NCI-H1417 treated with DMSO at 0.1 percent for 48 hours (cell line): ENCODE results near the gene MZT2A.
"Not testable (repeated sequence)": the region's sequence is repeated elsewhere in the genome, so short reads cannot be mapped to it uniquely, and the experiment has no call there.

Experiments
- DNase-seq: peaks from one replicate; lab custom pipeline; 2025; lab: John Stamatoyannopoulos, UW

MZT2A gene, protein sequence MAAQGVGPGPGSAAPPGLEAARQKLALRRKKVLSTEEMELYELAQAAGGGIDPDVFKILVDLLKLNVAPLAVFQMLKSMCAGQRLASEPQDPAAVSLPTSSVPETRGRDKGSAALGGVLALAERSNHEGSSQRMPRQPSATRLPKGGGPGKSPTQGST

DNA sequence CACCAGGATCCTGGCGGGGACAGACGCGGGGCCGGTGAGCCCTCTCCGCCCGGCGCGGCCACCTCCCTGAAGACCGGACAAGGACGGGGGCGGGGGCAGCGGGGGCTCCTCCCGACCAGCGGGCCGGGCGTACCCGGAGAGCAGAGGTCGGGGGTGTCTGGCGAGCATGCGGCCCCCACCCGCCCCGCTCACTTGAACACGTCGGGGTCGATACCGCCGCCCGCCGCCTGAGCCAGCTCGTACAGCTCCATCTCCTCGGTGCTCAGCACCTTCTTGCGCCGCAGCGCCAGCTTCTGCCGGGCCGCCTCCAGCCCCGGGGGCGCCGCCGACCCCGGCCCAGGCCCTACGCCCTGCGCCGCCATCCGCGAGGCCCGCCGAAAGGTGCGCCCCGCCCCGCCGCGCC lies at the start of gene MZT2A:
MZT2A (minus strand) TSS at position 383 of the 403 bp plus-strand sequence; CDS start at position 362, 21 bp downstream.
- DNase-seq, result not testable (repeated sequence)

DNA sequence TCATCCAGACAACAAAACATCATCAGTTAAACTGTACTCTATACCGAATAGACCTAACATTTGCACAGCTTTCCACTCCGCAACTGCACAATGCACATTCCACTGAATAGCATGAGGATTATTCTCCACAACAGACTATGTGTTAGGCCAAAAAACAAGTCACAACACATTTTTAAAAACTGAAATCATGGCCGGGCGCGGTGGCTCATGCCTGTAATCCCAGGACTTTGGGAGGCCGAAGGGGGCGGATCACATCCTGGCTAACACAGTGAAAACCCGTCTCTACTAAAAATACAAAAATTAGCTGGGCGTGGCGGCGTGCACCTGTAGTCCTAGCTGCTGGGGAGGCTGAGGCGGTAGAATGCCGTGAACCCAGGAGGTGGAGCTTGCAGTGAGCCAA lies 46.7 kb upstream of the MZT2A start:
- DNase-seq, result not testable (repeated sequence)

DNA sequence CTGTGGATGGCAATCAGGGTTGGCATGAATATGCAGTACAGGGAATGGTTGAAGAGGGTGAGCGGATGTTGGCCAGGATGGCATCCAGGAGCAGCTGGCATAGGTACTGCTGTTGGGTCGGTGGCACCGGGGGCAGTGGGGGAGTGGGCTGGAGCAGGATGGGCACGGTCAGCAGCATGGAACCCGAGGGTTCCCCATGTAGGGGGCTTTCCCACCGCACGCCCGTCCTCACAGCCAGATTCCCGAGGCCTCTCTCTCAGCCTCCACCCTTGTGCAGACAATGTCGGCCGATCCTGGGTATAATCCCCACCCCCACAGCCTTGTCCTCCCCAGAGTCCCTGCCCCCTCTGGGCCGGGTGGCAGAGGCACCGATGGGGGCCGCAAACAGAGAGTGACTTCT lies 44.6 kb upstream of the MZT2A start:
- not testable (repeated sequence) for DNase-seq

DNA sequence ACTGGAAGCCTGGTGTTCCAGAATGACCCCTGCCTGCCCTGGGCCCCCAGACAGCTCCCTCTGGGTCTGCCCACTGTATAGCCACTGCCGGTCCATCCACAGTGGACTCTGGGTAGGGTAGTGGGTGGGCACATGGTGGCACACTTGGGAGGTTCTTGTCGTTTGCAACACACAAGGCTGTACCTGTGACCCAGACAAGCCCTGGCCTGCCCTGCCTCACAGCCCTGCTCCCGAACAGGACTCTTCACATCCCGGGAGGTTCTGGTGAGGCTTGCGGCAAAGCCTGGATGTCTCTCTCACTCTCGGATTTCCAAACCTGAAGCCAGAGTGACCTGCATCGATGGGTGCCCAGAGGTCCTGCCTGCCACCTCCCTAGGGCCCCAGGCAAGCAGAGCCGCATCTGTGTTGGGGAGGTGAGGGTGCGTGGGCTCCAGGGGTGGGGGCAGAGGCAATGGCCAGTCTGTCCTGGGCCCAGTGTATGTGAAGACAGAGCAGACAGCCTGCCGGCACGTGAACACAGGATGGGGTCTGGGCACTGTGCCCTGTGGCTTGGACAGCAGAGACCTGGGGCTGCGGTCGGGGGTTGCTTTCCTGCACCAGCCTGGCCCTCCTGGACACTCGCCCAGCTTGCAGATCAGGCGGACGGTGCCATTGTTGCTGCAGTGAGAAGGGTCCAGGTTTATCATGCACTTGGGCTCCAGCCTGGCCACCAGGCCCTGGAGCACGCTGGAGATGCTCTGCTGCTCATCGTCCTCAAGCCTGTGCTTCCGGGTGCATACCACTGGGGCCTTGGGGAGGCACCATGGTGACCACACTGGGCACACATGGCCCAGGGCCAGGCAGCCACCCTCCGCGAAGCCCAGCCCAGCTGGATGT lies 44.0 kb upstream of the MZT2A start:
- DNase-seq, result not testable (repeated sequence)

DNA sequence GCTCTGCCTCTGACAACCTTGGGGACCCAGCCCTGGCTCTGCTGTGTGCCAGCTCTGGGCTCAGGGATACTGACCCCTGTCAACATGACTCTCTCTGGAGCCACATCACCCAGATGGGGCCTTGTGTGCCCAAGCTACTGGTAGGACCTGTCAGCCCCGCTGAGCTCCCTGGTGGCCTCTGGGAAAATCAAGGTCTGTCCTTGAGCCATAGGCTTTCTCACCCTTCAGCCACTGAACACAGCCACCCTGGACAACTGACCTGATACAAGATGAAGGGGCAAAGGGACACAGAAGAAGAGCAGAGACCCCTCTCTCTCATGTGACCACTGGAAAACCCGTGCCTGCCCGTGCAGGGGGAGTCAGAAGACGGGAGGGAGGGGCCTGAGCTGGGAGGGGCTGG lies 43.3 kb upstream of the MZT2A start:
- DNase-seq, result no peak

DNA sequence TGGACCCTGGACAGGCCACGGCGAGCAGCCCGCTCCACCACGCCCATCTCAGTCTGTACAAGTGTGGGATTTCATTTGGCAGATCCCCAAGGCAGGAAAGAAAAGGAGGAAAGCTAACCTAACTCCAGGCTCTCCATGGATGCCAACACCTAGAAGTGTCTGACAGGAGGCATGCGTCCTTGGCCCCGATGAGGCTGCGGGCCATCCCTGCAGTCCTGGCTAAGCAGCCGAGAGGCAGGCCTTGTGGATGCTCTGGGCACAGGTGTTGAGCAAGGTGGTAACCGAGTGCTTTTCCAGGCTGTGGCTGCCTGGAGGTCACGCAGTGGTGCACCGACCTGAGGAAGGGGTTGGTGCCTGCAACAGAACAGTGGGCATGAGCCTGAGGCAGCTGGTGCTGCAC lies 42.8 kb upstream of the MZT2A start:
- not testable (repeated sequence) for DNase-seq

DNA sequence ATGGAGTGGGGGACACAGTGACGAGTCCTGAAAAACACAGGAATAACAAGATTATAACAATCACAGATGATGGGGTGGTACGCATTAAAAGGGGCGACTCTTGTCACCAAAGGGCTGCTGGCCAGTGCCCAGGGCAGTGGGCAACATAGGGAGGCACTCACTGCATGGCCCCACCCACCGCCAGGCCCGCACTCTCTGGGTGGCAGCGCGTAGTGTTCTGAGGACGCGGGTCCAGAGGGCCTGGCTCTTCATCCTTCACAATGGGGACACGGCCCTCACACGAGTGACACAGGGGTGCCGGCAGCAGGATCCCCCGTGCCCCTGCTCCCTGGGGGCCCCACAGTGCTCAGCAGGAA lies 42.1 kb upstream of the MZT2A start:
- not testable (repeated sequence) for DNase-seq

DNA sequence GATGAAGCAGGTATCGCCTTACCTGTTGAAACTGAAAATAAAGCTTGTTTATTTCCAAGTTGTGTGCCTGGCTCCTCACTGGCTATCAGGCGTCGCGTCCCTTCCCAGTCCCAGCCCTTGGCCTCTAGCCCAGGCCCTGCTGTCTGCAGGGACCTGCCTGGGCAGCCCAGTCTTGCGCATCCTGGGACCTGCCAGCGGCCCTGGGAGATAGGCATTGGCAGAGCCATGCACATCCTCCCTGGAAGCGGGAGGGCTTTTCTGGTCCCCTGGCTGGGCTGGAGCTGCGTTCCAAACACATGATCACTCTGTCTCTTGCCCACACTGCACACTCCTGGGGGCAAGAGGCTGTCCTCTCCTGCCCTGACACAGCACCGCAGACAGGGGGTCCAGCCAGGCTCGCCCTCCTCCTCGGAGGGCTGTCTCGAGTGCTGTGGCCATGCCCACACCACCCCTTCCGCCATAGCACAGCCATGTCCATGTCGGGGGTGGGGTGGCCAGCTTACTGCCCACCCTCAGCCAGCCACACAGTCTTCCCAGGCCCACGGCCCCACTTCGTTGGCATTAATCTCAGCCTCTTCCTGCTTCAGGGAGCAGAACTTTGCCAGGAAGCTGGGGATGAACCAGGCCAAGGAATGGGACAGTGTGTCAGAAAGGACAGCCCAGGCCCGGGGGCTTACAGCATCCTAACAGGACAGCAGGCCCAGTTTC lies 41.6 kb upstream of the MZT2A start:
- not testable (repeated sequence) for DNase-seq

DNA sequence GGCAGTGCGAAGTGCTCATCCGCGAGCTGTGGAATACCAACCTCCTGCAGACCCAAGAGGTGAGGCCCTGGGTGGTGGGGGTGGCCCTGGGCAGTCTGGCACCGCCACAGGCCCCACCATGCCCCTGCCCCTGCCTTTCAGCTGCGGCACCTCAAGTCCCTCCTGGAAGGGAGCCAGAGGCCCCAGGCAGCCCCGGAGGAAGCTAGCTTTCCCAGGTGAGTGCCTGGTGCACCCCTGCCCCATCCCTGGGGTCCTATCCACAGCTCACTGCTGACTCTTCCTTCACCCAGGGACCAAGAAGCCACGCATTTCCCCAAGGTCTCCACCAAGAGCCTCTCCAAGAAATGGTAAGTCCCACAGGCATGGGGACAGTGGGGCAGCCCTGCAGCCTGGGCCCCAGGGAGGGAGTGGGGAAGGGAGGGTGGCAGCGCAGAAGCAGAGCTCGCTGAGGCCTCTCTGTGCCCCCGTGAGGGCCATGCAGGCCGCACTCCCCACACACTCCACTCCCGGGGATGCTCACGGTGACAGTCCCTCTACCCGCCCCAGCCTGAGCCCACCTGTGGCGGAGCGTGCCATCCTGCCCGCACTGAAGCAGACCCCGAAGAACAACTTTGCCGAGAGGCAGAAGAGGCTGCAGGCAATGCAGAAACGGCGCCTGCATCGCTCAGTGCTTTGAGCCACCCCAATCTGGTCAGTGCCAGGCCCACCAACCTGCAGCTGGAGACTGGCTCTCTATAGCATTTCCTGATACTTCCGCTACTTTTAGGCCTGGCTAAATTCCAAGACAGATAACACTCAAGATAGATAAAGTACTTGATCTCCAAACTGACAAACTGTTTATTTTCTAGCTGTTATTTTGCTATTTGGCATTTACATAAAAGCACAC lies 40.8 kb upstream of the MZT2A start:
- not testable (repeated sequence) for DNase-seq

DNA sequence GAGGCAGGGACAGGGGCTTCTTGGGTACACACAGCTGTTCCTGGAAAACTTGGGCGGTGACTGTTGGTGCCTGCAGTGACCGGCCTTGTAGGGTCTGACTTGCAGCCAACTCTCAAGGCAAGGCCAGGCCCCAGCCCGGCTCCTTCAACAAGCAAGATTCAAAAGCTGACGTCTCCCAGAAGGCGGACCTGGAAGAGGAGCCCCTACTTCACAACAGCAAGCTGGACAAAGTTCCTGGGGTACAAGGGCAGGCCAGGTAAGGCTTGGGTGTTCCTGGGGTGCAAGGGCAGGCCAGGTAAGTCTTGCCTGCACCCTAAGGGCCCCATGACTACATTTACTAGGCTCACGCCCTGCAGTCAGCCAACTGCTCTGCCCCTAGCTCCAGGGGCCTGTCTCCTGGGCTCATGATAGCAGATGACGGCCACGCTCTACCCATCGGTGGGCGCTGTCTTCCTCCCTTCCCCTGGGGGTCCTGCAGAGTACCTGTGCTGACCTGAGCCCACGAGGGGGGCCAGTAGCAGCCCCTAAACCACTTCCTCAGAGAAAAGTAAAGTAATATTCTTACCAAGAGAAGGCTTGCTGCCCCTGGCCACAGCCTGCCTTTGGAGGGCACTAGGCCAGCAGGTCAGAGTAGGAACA lies 39.5 kb upstream of the MZT2A start:
- not testable (repeated sequence) for DNase-seq

DNA sequence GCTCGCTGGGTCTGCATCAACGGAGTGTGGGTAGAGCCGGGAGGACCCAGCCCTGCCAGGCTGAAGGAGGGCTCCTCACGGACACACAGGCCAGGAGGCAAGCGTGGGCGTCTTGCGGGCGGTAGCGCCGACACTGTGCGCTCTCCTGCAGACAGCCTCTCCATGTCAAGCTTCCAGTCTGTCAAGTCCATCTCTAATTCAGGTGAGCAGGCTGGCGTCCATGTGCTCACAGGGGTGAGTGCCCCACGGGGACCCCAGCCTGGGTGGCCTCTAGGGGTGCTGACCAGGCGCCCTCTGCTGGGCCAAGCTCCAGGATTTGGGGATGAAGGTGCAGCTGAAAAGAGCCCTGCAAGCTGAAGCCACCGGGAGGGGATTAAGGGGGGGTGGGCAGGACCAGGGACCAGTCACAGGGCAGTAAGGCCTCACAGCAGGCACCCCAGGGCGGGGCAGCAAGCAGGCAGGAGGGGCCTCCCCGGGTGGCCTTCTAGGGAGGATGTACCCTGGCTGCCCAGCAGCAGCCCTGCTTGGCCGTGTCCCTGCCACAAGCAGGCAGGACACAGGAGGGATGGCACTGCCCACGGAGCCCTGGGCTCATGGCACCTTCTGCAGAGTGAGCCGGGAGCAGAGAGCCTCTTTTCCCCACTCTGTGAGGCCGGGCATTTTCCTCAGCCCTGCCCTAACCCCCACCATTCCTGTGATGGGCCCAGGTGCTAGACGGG lies 38.6 kb upstream of the MZT2A start:
- DNase-seq, result not testable (repeated sequence)

DNA sequence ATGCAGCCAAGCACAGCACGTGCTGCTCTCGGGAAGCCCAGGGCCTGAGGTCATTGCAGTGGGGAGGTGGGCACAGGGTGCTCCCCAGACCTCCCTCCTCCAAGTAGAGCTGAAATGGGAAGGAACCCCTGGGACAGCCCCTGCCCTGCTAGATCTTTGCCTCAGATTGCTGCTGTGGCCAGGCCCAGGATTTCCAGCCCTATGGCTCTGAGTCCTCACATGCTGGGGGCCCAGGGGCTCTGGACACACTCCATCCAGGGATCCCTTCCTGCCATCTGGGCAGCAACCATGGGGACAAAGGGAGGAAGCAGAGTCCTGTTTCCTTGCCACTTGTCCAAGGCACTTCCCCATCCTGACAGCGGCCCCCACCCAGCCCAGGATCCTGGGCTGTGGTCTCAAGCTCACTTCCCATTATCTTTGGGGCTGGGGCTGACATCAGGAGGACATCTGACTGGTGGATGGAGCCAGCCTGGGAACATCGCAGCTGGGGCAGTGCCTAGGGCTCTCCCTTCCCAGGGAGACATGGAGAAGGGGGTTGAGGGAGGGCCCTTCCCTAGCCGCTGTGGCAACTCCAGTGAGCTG lies 37.8 kb upstream of the MZT2A start:
- DNase-seq, result not testable (repeated sequence)

DNA sequence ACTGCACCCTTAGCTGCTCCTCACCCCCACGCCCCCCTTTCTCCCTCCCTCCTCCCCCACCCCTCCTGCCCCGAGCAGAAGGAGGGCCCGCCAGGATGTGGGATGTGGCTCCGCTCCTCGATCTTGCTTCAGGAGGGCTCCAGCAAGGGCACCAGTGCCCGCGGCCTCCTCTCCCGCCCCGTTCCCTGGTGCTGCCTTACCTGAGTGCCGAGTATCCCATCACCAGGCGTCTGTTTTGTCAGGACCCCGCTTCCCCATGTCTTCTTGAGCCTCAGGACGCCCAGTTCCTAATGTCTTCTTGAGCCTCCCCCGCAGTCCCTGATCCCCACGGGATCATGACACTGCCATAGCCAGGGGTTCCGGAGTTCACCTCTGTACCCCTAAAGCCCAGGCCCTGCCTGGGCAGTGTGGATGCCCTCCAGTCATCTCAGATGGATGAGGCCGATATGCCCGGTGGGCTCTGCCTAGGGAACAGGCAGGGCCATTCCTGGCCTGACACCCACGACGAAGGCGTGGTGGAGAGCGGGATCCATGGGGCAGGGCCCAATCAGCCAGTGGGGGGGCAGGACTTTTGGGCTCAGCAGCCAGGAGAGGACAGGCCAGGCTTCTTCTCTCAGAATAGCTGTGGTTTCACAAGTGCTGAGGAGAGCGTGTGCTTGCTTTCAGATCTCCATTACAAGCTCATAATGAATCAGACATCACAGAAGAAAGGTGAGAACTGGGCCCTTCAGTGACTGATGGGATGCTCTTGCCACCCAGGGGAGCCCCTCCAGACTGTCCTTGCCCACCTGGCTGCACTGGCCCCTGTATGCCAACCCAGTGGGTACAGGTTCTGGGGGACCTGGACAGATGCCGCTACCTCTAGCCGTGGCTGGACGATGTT lies 37.0 kb upstream of the MZT2A start:
- not testable (repeated sequence) for DNase-seq

DNA sequence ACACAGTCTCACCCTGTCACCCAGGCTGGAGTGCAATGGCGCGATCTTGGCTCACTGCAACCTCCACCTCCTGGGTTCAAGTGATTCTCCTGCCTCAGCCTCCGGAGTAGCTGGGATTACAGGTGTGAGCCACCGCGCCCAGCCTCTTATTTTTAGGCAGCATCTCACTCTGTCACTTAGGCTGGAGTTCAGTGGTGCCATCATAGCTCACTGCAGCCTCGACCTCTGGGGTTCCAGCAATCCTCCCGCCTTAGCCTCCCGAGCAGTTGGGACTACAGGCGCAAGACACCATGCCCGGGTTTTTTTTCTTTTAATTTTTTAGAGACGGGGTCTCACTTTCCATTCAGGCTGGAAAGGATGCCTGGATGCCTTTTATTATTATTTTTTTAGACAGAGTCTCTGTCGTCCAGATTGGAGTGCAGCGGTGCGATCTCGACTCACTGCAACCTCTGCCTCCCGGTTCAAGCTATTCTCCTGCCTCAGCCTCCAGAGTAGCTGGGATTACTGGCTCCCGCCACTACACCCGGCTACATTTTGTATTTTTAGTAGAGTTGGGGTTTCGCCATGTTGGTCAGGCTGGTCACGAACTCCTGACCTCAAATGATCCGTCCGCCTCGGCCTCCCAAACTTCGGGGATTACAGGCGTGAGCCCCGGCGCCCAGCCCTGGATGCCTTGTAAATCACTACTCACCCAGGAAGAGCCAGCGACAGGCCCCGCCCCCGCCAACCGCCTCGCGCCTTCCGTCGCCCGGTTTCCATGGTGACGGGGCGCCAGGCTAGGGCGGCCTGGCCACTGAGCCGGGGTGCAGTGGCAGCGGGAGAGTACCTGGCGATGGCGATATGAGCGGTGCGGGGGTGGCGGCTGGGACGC lies 35.2 kb upstream of the MZT2A start, which contains the start of gene CCDC74A:
CCDC74A (plus strand) TSS at position 758 of the 871 bp plus-strand sequence; CDS start at position 841, 83 bp downstream.
- DNase-seq, result peak; percentile 30

DNA sequence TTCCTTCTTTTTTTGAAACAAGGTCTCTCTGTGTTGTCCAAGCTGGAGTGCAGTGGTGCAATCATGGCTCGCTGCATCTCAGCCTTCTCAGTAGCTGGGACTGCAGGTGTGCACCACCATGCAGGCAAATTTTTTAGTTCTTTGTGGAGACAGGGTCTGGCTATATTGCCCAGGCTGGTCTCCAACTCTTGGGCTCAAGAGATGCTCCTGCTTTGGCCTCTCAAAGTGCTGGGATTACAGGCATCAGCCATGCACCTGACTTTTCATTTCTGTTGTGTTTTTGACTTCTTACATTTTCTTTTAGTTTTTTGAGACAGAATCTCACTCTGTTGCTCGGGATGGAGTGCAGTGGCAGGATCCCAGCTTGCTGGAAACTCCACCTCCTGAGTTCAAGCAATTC lies 33.1 kb upstream of the MZT2A start:
- not testable (repeated sequence) for DNase-seq

DNA sequence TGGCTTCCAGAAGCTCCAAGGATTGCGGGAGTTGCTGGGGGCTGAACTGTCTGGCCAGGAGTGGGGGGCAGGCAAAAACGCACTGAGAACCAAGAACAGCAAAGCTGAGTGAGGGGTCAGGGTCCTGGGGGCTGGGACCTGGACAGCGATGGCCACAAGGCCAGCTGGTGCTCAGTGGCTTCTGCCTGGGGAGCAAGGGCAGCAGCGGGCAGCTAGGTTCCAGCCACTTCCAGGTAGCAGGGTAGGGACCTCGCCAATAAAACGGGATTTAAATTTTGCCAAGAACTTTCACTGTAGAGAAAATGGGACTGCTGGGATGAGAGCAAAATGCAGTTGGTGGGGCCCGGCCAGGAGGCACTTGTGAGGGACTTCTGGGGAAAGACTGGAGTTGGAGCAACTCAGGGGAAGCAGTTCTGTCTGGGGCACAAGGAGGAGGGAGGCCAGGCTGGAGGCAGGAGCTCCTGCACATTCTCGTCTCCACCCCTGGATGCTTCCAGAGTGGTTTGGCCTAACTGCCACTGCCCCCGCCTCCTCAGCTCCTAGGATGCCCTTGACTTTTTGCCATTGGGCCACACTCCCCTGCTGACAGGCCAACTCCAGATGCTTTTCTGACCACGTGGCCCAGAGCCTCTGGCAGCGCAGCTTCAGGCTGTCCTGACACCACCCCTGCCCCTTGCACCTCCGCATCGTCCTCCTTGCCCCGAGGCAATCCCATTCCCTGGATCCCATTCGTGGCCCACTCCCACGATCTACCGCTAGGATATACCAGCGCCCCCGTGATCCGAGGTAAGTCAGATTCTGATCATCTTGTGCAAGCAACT lies 30.0 kb upstream of the MZT2A start:
- no peak for DNase-seq

DNA sequence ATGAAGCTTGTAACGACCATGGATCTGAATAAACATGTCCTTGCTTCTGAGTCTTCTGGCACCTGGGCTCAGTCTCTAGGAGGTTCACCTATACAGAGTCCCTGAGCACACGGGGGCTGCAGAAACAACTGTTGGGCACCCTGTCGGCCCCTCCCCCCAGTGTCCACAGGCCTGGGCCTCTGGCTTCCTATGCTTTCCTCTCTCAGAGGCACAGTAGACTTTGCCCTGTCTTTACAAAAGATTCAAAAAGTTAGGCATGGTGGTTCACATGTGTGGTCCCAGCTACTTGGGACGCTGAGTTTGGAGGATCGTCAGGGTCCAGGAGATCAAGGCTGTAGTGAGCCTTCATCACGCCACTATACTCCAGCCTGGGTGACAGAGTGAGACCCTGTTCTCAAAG lies 29.3 kb upstream of the MZT2A start:
- not testable (repeated sequence) for DNase-seq
